Measurements from ENCODE around the gene SLC4A9.
"Not testable (repeated sequence)": the region's sequence is repeated elsewhere in the genome, so short reads cannot be mapped to it uniquely, and the experiment has no call there.

Gene SLC4A9

GRCh38 chr5:140401362-140402257 lies 41.6 kb downstream of the SLC4A9 start, which contains the start of gene ANKHD1:
Gene ANKHD1 (plus strand): TSS chr5:140401833. CDS start chr5:140401968, 135 bp downstream.
- peak; percentile 95 for DNase-seq

GRCh38 chr5:140402258-140403074 lies 42.5 kb downstream of the SLC4A9 start:
- peak; percentile 42 for DNase-seq

DNA sequence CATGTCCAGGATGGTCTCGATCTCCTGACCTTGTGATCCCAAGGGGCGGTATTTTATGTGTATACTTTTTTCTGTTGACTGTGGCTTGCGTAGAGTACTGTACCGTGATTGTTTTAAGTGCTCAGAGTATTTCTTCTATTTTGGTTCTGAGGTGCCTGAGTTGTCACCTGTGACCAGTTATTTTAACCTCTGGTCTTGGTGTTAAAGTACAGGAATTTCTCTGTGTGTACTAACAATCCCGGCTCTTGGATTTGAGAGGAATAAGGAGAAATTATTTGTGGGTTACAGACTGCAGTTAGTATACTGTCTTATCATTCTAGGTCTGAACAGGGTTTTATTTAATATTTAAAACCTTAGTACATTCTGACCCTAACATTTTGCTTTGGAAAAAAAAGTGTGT lies 43.6 kb downstream of the SLC4A9 start:
- DNase-seq = no peak

DNA sequence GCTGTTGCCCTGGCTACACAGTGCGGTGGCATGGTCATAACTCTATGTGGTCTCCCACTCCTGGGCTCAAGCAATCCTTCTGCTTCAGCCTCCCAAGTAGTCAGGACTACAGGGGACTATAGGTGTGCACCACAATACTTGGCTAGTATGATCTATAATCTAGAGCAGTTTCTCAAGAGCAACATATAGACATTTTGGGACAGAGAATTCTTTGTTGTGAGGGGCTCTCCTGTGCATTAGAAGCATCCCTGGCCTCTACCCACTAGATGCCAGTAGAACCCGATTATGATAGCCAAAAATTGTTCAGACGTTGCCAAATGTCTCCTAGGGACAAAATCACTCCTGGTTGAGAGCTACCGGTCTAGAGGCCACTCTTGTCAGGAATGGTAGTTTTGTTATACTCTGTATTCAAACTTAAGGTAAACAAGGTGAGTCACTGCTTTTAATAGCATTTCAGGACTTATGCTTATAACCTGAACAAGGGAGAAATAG lies 48.8 kb downstream of the SLC4A9 start:
- DNase-seq = no peak

DNA sequence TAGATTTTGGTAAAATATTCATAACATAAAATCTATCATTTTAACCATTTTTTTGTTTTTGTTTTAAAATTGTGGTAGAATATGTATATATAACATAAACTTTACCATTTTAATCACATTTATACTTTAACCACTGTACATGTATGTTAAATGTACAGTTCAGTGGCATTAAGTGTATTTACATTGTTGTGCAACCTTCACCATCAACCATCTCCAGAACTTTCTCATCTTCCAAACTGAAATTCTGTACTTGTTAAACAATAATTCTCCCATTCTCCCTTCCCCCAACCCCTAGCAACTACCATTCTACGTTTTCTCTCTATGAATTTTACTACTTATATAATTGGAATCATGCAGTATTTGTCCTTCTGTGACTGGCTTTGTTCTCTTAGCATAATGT lies 53.2 kb downstream of the SLC4A9 start:
- DNase-seq = no peak

GRCh38 chr5:140417235-140417634 lies 57.2 kb downstream of the SLC4A9 start:
- no peak for DNase-seq

DNA sequence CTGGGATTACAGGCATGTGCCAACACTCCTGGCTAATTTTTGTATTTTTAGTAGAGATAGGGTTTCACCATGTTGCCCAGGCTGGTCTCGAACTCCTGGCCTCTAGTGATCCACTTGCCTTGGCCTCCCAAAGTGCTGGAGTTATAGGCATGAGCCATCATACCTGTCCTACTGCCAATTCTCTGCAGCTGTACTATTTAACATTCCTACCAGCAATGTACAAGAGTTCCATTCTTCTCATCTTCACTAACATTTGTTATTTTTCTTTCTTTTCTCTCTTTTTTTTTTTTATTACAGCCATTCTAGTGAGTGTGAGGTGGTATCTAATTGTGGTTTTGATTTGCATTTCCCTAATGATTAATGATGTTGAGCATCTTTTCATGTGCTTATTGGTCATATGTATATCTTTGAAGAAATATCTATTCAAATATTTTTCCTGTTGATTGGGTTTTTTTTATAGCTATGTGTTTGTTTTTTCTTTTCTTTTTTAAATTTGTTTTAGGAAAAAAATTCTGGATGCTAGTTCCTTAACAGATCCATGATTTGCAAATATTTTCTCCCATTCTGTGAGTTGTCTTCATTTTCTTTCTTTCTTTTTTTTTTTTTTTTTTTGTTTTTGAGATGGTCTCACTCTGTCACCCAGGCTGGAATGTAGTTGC lies 59.0 kb downstream of the SLC4A9 start:
- DNase-seq = no peak

GRCh38 chr5:140420226-140420570 lies 60.2 kb downstream of the SLC4A9 start:
- DNase-seq = no peak

- no peak for DNase-seq
Measured at GRCh38 chr5:140420665-140421361, 60.8 kb downstream of the SLC4A9 start.

GRCh38 chr5:140421375-140421774 lies 61.4 kb downstream of the SLC4A9 start:
- not testable (repeated sequence) for DNase-seq

DNA sequence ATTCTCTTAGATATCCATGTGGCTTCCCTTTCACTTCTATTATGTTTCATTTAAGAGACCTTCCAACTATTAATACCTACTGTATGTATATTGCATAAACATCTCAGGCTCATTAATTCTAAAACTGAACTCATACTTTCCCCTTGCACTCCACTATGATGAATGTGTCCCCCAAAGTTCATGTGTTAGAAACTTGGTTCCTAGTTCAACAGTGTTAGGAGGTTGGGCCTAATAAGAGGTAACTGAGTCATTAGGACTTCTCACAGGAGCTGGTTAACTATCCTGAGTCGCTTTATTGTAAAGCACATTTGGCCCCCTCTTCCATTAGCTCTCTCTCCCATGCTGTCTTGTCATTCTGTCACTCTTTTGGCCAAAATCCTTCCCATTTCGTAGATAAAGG lies 63.6 kb downstream of the SLC4A9 start:
- no peak for DNase-seq

GRCh38 chr5:140424135-140424534 lies 64.1 kb downstream of the SLC4A9 start:
- DNase-seq = no peak
